GM12892 (cell line): Measurements from ENCODE around the gene LYRM4.

ENCODE experiments used
- DNase-seq: peaks from one replicate; pipeline ENCODE4 v3.0.0; 2011; ENCODE audit not compliant: insufficient read length
- FAIRE-seq: peaks from 2 replicates; lab custom pipeline; 2011; peaks lifted over from hg19 to GRCh38; lab: Jason Lieb, UNC
- POLR2A ChIP-seq: IDR thresholded peaks from 2 replicates; pipeline ENCODE4 v1.6.1; 2011; ENCODE audit warnings: low read depth, low read length, control low read depth
- POLR2AphosphoS5 ChIP-seq: IDR thresholded peaks from 2 replicates; pipeline ENCODE4 v1.6.1; 2011; ENCODE audit warnings: low read depth, low read length, control low read depth
- TAF1 ChIP-seq: IDR thresholded peaks from 2 replicates; pipeline ENCODE4 v1.6.1; 2011; ENCODE audit warnings: low read depth, mild to moderate bottlenecking, control low read depth, low read length, borderline replicate concordance

The LYRM4 gene

DNA sequence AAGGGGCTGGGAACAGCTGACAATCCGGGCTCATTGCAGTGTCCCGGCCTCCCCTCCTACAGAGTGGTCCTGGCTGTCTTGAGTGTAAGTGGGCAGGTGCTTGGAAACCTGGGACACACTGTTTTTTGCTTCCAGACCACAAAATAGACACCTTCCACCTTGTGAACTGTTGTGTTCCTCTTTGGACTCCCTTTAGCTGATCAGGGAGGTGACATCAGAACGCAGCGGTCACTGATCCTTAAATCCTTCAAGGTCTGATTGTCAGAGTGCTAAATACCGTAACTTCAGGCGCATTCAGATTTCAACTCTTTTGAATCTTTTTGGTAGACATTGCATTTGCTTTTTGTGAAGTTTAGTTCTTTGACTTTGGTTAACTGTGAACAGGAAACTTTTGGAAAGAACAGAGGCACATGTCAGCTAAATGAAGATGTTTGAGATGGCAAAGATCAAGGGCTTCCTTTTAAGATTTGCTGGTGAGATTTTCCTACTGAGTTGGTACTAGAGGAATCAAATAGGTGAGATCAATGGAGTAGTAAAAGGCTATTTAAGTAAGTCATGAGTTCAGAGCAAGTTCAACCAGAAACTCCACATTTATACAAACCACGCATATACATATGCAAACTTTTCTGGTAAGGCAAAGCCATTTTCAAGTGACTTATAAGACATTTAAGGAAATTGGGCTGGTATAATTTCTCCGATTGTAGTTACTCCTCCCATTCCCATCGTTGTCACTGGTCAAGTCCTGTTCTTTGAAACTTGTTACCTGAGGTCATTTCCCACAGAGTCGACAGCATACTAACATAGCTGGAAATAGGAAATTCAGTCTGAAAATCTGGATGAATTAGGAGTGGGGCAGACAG is 169.3 kb downstream of the LYRM4 start:
- FAIRE-seq (peak; percentile 56), DNase-seq (no peak)
- TF ChIP-seq POLR2AphosphoS5 (no peak), POLR2A (no peak), TAF1 (no peak)

DNA sequence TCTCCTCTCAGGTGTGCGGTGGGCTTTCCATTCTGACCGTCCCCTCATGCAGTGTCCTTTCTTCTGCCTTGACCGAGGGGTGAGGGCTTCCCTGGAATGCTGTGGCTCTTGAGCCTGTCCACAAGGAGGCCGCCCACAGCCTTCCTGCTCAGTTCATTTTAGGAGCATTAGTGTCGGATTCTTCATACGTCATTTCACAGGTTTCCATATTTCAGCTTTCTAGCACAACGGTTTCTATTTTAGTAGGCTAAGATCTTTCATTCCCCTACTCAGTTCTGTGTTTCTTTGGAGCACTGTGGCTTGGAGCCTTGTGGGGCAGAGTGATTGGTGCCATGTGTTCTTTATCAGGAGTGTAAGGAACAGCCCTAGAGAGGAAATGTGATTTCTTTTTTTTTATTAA is 170.1 kb downstream of the LYRM4 start:
- FAIRE-seq (no peak), DNase-seq (no peak)
- TF ChIP-seq POLR2A = no peak
- no peak for TF ChIP-seq TAF1
- TF ChIP-seq POLR2AphosphoS5 = no peak

DNA sequence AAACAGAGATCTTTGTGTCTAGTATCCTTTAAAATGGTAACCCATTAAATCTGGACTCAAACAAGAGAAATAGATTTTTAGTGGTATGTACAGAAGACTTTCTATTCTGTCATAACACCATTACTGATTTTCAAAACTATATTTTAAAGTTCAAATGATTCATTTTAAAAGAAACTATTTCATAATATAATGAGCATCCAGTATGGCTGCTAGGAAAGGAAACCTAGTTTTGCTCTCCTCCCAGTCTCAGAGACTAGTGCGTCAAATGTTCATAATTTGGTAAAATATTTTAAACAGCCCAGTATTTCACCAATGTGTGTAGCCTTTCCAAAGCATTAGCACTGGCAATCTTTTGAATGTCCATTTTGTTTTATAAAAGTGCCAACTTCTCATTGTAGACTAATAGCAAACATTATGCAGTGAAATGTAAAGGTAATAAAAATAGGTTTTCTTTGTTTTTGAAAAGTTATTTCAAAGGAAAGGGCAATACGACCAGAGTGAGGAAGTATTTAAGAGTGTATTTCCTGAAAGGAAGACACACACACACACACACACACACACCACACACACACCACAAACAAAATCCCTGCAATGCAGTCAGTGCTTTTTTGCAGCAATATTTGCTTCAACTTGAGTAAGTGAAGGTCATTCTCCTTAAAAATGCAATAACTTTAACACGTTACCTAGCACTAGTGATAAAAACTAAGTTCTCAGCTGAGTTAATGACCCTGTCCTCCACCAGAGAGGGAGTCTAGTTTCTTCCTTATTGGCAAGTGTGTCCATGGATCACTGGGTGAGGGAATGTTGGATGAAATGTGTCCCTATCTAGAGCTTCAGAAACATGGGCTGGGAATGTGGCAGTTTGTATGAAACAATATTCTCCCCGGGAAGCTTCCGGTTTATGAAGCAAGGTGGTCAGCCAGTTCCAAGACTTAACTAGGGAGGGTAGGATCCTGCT is 171.0 kb downstream of the LYRM4 start:
- no peak for FAIRE-seq
- TF ChIP-seq POLR2A (no peak), TAF1 (no peak), POLR2AphosphoS5 (no peak)
- DNase-seq = no peak

DNA sequence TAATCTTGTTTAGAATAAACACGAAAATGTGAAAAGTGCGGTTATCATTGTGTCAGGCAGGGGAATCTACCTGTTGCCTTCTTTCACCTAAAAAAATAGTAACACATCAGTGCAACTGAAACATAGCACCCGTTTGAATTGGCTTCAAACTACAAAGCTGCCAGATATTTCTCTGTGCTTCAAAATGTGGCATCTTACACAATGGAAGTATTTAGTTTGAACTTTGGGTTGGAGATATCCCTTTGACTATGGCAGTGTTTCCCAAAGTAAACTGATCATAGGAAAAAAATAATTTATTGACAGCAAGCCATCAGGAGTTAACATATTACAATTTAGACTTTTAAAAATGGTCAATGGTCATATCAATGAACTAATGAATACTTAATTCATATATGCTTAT is 172.0 kb downstream of the LYRM4 start:
- FAIRE-seq = no peak
- TF ChIP-seq POLR2AphosphoS5 (no peak), TAF1 (no peak), POLR2A (no peak)
- no peak for DNase-seq

DNA sequence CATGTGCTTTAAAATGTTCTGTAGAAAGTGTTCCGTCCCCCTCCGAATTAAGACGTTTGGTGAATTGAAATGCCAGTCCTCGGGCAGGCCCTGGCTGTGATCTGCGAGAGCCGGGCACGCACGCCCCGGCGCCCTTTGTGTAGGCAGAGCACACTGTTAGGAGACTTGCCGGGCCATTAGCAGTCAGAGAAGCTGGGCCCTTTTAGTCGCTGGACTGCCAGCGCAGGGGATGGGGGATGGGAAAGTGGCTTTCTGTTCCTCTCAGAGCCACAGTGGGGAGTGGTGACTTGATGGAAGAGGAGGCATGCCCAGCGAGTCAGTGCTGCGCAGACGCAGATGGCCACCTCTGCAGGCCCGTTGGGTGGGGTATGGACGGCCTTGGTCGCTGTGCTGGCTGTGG is 173.4 kb downstream of the LYRM4 start:
- FAIRE-seq (no peak), DNase-seq (no peak)
- TF ChIP-seq TAF1 = no peak
- no peak for TF ChIP-seq POLR2A
- no peak for TF ChIP-seq POLR2AphosphoS5

DNA sequence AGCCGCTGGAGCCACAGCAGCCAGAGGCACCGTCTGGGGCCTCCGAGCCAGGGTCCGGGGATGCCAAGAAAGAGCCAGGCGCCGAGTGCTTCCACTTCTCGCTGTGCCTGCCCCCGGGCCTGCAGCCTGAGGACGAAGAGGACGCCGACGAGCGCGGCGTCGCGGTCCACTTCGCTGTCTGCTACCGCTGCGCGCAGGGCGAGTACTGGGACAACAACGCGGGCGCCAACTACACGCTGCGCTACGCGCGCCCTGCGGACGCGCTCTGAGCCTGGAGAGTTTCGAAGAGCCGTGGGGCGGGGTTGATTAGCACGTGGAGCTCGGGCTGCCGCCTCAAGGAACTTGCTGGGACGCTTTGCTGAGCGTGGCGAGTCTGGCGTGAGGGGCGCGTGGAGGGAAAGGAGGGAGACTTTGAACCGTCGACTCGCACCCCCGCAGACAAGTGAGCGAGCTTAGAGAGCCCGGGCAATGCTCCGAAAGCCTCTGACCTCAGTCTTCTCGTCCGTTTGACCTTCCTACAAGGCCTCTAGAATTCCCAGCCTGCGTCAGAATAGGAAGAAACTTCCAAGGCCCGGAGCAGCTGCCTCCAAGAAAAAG is 174.4 kb downstream of the LYRM4 start:
- TF ChIP-seq TAF1 (no peak), POLR2AphosphoS5 (no peak), POLR2A (no peak)
- DNase-seq (no peak), FAIRE-seq (no peak)

DNA sequence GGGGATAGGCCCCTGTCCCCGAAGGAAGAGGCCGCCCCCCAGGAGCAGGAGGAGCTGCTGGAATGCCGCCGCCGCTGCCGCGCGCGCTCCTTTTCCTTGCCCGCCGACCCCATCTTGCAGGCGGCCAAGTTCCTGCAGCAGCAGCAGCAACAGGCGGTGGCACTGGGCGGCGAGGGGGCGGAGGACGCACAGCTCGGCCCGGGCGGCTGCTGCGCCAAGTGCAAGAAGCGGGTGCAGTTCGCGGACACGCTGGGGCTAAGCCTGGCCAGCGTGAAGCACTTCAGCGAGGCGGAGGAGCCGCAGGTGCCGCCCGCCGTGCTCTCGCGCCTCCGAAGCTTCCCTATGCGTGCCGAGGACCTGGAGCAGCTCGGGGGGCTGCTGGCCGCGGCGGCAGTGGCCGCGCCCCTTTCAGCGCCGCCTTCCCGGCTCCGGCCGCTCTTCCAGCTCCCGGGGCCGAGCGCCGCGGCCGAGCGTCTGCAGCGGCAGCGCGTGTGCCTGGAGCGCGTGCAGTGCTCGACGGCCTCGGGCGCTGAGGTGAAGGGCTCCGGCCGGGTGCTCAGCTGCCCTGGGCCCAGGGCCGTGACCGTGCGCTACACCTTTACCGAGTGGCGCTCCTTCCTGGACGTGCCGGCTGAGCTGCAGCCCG is 175.0 kb downstream of the LYRM4 start:
- TF ChIP-seq TAF1 (no peak), POLR2AphosphoS5 (no peak), POLR2A (no peak)
- no peak for FAIRE-seq
- no peak for DNase-seq

DNA sequence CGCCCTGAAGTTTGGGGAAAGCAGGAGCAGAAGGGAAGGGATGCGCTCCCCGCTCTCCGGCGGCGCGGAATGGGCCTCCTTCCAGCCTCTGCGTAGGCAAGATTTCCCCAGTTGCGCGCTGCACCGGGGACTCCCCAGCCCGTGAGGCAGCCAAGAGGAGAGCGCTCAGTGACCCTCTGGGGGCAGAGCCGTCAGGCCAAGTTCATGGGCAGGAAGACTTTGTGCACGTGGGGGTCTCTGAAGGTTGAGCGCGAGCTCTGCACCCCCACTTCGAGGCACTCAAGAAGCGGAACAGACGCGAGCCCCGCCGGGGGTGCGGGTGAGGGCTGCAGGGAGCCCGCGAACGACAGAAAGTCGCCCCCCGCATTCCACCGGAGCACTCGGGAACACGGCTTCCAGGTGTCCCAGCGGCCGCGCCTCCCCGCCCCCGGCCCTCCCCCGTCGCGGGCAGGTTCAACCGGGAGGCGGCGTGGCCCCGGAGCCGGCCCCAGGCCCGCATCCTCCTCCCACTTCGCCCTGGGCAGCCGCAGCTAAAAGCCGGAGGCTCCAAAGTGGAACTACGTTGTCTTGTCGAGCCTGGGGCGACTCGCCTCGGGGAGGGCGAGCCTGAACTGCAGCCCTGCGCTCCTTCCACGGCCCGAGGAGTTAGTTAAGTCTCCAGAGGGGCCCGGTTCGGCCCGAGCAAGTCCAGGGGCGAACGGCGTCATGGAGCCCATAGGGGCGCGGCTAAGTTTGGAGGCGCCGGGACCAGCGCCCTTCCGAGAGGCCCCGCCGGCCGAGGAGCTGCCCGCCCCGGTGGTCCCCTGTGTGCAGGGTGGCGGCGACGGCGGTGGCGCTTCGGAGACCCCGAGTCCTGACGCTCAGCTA is 175.7 kb downstream of the LYRM4 start, which contains the start of gene PPP1R3G:
Gene PPP1R3G (plus strand): TSS at position 561 of the 867 bp plus-strand sequence. CDS start 145 bp downstream, at position 706.
- TF ChIP-seq POLR2A = 0 out of 2 replicates have a peak, but pooled peaks have one; percentile 24
- TF ChIP-seq TAF1 = no peak
- no peak for TF ChIP-seq POLR2AphosphoS5
- peak; percentile 40 for DNase-seq
- FAIRE-seq = peak; percentile 86

DNA sequence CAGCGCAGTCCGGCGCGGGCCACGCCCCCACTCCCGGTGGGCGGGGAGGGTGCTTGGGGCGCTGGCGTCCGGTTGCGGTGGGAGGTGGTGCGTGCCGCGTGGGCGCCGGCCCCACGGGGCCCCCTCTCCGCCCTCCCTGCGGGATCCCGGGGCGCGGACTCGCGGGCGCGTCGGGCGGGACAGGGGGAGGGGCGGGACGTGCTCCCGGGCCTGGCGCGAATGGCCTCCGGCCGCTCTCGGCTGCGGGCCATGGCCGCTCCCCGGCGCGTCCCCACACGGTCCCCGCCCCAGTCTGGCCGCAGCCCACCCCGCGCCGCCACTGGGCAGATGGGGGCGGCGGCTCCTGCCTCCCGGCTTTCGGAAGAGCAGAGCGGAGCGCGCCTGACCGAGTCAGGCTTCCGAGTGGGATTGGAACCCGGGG is 176.4 kb downstream of the LYRM4 start:
- no peak for DNase-seq
- TF ChIP-seq POLR2A = no peak
- no peak for TF ChIP-seq TAF1
- no peak for TF ChIP-seq POLR2AphosphoS5
- no peak for FAIRE-seq

DNA sequence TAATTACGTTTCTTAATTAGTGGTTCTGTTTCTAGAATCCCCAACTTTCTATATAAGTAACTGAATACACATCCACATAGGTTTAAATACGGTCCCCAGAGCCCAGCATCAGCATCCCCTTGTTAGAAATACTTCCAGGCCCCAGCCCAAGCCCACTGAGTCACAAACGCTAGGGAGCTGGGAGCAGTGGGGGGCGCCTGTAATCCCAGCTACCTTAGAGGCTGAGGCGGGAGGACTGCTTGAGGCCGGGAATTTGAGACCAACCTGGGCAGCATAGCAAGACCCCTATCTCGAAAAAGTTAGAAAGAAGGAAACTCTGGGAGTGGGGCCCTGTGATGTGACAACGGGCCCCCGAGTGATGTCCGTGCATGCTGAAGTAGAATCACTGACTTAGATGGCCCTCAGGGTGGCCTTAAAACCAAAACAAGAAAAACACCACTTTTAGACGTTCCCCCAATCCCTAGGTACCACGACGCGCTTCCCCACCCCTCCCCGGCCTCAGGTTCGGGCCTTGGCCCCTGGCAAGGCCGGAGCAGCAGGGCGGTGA is 176.9 kb downstream of the LYRM4 start:
- no peak for TF ChIP-seq POLR2AphosphoS5
- TF ChIP-seq POLR2A = no peak
- TF ChIP-seq TAF1 = no peak
- no peak for DNase-seq
- no peak for FAIRE-seq
